ENCODE results near the gene AGPAT1.

Gene AGPAT1

DNA sequence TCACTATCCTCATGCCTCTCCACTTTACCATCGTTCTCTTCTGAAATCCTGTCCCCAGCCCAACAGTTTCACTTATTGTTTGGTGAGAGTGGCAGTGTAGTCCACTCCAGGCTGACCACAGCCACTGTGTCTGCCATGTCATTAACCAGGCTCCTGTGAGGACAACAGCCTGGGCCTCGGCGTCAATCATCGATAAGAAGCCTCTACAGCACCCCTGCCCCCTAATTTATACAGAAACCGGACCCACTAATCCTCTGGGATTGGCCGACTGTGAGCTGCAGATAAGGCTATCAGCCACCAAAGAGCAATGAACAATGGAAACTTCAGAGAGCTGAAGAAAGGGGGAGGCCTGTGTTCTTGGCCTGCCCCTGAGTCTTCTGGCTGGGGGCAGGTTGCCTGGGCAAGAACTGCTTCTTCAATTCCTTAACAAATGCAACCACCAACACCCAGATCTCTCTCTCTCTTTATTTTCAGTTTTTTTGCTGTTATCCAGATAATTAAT lies 8.1 kb downstream of the AGPAT1 start:
- DNase-seq = no peak

DNA sequence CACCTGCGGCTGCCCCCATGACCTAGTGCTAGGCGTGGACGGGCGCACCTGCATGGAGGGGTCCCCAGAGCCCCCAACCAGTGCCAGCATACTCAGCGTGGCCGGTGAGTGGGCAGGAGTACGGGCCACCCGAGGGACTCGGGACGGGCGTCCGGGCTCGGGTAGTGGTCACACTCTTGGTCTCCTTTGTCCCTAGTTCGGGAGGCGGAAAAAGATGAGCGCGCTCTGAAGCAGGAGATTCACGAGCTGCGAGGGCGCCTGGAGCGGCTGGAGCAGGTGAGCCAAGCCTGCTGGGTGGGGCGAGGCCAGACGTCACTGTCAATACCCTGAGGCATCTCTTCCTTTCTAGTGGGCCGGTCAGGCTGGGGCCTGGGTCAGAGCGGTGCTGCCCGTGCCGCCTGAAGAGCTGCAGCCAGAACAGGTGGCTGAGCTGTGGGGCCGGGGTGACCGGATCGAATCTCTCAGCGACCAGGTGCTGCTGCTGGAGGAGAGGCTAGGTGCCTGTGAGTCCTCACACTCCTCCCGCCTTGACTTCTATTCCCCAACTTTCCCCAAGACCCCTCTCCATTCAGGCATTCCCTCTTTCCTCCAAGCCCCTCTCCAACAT lies 8.6 kb downstream of the AGPAT1 start:
- DNase-seq = no peak

DNA sequence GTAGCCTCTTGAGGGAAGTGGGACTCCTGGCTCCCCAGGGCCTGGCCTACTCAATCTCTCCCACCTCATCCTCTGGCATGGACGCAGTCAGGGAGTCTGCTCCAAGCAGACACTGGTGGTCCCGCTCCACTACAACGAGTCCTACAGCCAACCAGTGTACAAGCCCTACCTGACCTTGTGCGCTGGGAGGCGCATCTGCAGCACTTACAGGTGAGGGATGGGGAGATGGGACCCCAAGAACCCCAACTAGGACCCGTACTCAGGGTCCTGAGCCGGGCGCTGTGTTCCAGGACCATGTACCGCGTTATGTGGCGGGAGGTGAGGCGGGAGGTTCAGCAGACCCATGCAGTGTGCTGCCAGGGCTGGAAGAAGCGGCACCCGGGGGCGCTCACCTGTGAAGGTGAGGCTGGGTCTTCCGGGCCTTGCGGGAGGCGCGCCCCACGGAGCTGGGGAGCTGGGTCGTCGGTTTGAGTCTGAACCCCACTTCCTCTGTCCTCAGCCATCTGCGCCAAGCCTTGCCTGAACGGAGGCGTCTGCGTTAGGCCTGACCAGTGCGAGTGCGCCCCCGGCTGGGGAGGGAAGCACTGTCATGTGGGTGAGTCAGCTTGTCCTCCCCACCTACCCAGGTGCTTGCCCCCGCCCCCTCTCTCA lies 9.3 kb downstream of the AGPAT1 start:
- no peak for DNase-seq

DNA sequence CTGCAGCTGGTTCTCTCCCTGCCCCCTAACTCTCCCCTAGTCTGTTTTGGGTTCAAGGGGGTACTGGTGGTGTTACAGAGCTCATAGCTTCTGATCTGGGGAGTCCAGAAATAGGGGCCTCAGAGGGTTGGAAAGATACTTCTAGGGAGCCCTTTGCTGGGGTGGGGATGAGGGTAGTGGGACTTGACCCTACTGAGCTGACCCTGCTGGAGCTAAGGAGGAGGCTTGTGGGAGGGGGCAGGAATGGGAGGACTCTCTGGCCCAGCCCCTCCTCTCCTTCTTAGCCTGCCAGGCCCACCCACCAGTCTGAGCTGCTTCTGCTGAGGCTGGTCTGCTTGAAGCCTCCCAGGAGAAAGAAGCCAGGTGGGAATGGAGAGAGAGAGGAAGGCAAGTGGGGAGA lies 11.6 kb downstream of the AGPAT1 start, which contains the start of gene EGFL8:
Gene EGFL8, plus strand, starts transcription at position 301 of the 400 bp plus-strand sequence. CDS start 1,571 bp downstream, outside the sequence.
- no peak for DNase-seq

DNA sequence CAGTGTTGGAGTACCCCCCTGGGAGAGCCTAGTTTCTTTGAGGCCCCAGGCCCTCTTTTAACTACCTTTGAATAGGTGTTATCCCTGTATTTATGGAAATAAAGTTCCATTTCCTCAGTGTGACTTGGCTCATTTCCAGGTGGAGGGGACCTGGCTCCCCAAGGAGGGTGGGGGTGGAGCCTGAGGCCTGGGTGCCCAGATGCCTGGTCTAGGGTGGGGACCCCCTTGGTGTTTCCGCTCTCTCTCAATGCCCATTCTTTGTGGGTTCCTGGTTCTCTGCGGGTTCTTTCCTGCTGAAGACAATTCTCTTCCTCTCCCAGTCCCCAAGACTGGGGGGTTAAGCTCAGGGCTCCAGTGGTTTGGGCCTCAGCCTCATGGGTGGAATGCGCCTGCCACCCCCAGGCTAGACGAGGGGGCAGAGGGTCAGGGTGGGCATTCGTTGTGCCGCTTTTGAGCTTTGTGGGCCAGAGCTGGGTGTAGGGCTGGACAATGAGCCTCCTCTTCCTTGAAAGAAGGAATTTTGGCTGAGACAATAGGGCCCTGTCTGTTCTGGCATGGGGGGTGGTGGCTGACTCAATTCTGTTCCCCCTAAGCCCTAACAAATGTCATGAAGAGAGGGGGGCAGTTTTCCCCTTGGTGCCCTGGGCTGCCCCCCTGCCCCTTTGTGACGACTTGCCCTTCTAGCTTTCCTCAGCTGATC lies 12.2 kb downstream of the AGPAT1 start:
- no peak for DNase-seq

DNA sequence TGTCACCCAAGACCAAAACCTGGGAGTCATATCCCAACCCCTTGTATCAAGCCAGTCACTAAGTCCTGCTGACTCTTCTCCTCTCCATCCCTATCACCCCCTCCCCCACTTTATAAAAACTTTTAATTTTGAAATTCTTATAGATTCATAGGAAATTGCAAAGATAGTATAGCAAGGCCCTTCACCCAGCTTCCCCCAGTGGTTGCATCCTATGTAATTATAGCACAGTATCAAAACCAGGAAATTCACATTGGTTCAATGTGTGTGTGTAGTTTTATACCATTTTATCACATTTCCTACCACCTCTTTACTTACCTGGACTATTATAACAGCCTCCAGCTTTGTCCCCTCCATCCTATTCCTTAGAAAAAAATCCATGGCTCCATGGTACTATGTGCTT lies 17.8 kb downstream of the AGPAT1 start:
- no peak for DNase-seq

DNA sequence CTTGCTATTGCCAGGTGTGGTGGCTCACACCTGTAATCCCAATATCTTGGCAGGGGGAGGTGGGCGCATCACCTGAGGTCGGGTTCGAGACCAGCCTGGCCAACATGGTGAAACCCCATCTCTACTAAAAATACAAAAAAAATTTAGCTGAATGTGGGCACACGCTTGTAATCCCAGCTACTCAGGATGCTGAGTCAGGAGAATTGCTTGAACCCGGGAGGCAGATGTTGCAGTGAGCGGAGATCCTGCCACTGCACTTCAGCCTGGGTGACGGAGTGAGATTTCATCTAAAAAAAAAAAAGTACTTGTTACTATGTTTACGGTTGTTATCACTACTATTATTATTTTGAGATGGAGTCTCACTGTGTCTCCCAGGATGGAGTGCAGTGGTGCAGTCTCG lies 19.0 kb downstream of the AGPAT1 start:
- no peak for DNase-seq

DNA sequence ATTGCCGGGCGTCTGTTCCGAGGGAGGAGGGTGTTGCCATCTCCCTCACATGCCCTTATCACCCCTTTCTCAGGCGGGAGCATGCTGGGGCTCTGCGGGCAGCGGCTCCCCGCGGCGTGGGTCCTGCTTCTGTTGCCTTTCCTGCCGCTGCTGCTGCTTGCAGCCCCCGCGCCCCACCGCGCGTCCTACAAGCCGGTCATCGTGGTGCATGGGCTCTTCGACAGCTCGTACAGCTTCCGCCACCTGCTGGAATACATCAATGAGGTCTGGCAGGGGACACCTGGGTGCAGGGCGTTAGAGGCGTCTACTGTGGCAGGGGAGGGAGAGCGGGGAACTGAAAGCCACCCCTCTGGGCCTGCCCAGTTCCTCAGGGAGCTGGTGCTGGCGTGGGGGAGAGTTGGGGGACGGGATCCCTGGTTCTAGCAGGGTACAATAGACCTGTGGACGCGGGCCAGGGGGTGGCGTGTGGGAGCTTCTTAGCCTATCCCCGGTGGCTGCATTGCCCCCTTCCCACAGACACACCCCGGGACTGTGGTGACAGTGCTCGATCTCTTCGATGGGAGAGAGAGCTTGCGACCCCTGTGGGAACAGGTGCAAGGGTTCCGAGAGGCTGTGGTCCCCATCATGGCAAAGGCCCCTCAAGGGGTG lies 21.2 kb downstream of the AGPAT1 start:
- DNase-seq = peak; percentile 86

DNA sequence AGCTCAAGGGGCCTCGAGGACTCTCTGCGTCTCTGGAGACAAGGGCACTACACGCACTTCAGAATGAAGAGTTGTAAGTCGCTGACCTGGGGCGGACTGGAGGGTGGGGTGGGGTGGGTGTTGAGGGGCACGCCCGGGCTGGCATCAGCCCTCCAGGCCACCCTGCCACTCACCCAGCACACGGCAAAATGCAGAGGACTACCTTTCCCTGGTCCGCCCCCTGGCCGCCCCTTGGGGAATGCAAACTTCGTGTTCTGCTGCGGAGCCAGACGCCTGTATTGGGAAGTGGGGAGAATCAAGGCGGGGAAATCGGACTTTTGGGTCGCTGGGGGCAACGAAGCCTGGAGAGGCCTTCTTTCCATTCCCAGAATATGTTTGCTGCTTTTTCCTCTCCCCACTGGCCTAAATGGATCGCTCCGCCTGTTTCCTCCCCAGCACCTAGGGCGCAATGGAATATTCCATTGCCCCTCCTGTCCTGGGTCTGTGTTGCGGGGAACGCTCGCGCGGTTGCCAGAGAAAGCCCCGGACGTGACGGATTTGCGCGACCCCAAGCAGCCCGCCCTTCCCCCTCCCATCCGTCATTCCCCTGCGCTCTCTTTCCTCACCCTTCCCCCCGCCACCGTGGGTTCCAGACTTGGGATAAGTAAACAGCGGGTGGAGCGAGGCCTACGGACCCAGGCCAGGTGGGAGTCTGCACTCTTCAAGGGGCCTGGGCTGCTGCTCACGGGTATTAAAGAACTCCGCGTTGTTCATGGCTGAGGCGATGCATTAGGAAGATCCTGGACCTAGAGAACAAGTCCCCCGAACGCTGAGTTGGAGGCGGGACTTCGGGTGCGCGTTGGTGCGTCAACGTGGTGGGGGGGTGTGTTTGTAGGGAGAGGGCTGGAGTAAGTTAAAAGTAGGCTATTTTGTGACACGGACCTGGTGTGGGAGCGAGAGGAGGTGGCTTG lies 22.0 kb downstream of the AGPAT1 start, which contains the start of gene PPT2:
Gene PPT2, plus strand, starts transcription at position 578 of the 950 bp plus-strand sequence. CDS start 454 bp downstream, outside the sequence.
- peak; percentile 86 for DNase-seq

DNA sequence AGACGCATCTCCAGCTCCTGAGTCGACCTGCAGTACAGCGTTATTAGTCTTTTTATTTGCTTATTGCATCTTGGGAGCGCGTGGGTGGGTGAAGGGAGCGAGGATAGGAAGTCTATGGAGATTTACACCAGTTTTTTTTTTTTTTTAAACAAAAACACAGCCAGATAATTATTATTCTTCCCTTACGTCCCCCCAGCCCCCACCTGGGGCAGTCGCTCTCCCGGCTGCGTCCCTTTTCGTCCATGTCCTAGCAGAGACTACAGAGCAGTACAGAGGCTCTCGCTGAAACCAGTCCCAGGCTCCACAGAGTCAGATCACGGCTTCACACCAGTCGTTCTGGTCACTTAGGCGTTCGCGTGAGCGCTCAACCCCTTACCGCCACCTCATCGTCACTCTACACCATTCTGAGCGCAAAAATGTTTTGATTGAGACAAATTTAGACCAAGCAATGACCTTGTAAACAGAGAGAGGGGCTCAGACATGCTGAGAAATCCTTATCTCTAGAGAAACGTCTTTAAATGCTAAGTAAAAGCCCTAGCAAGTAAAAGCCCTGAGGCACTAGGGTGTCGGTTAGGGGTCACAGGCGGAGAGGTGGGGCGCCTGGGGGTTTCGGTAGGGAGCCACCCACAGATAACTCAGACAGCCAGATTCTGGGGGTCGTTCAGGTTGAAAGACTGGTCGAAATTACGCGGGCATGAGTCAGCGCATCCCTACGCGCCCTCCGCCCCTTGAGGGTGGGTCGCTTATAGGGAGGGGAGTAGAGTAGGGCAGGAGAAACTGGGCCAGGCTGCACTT lies 22.9 kb downstream of the AGPAT1 start:
- DNase-seq = no peak

DNA sequence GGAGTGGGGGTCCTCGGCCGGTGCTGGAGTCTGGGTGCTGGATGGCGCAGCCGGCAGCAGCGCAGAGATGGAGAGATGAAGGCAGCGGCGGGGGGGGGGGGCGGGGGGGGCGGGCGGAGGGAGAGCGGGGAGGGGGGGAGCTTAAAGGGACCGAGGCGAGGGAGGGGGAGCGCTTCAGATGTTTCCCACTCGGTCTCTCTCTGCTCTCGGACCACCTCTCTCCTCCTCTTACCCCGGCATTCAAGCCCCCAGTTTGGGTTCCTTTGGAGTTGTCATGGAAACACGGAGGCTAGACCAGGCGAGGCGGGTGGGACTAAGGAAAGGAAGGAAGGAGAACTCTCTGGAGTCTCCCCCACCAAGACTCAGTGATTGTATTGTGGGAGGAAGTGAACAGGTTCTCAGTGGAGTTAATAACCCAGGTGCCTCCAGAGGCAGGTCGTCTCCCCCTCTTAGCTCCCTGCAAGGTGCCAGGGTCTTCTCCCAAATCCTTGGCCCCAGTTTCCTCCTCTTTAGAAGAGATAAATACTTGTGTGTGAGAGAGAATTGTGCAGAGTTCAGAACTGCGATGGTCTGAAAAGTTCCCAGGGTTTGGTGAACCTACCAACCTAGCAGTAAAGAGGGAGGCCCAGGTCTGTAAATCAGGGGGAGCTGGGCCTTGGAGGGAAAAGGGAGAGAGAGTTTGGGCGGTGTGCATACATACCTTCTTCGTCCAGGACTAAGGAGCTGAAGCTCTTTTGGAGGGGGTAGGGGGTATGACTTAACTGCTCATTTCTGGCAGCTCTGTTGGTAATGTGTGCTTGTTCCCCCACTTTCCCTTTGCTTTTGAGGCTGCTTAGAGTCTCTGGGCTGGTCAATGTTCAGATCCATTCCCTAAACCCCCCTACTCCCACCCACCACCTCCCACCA lies 23.8 kb downstream of the AGPAT1 start, which contains the start of gene PRRT1:
Gene PRRT1, minus strand, starts transcription at position 77 of the 906 bp plus-strand sequence. CDS start 112 bp downstream, outside the sequence.
- DNase-seq = no peak

DNA sequence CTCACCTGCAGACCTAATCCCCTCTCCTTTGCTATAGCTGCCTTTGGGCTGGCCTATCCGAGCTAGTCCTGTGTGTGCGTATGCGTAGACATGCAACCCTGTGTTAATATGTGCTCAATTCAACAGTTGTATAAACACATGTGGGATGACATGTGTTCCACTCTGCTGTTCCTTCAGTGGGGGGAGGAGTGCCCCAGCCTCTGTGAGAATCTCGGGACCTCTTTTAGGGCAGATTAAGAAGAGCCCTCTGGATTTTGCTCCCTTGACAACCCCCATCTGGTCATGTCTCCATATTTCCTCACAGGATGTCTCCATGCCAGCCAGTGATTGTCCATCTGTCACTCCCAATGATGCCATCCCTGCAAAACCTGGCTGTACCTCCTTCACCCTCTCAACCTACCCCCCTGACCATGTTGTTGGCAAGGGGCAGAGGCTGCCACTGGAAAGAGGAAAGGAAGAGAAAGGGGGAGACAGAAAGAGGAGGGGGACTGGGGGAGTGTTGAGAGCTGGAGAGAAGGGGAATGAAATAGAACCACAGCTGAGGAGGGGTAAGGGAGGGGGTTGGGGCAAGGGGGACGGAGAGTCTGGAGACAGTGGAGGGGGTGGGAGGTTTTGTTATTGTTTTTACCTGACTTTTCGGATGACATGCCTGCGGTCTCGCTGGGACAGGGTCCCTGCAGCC lies 24.6 kb downstream of the AGPAT1 start:
- DNase-seq = no peak

DNA sequence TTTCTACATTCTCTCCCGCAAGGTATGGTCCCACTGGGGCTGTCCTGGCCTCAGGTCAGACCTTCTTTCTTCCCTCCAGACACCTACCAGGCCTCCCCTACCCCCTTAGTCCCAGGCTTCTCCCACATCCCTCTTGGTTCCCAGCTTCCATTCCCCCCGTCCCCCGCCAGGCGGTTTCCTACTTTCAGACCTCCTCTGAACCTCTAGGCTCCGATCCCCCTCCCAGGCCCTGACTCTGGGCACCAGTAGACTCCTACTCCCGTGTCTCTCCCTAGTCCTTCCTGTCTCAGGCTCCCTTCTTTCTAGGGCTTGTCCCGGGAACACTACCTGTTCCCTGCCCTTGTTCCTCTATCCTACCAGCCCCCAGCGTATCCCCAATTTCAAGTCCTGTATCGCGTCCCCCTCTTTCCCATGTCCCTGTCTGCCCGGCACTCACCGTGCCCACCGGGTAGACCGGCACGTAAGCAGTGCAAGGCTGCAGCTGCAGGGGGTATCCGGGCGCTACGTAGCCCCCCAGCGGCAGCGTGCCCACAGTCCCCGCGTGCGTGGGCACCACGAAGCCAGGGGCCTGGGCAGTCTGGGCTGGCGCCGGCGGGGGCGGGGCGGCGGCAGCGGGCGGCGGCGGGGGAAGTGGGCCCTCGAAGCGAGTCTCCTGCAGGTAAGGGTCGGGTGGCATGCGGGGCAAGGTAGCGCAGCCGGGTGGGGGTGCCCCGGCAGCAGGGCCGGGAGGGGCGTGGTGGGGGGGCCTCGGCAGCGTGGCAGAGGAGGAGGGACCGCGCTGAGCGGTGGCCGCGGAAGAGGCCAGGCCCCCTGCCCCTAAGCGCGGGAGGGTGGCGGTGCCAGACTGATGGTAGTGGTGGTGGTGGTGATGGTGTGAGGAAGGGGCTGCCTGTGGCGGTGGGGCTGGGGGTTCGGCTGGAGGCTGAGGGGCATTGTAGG lies 25.7 kb downstream of the AGPAT1 start:
- DNase-seq = no peak

DNA sequence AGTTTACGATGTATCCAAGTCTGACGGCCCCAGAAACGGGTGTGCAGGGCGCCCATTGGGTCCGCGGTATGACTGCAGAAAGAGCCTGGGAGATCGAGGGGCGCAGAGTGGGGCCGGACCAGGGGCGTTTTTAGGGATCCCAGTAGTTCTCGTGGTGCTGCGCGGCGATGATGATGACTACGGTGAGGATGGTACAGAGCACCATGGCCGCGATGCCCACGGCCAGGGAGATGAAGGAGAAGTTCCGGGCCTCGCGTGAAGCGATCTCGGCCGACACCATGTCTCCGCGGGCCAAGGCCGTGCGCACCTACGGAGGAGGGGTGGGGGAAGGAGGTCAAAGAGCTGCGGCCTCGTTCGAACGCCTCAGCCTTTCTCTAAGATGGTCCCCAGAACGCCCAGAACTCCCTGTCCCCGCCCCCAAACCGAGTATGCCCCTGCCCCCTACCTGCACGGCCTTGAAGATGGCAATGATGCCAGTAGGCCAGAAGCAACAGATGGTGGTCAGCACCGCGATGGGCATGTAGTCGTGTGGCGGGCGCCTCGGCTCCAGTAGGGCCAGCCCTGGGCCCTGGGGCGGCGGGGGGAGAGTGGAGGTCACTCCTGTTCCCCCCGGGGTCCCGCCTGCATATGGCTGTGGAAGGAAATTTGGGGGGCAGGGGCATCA lies 26.7 kb downstream of the AGPAT1 start:
- DNase-seq = no peak

DNA sequence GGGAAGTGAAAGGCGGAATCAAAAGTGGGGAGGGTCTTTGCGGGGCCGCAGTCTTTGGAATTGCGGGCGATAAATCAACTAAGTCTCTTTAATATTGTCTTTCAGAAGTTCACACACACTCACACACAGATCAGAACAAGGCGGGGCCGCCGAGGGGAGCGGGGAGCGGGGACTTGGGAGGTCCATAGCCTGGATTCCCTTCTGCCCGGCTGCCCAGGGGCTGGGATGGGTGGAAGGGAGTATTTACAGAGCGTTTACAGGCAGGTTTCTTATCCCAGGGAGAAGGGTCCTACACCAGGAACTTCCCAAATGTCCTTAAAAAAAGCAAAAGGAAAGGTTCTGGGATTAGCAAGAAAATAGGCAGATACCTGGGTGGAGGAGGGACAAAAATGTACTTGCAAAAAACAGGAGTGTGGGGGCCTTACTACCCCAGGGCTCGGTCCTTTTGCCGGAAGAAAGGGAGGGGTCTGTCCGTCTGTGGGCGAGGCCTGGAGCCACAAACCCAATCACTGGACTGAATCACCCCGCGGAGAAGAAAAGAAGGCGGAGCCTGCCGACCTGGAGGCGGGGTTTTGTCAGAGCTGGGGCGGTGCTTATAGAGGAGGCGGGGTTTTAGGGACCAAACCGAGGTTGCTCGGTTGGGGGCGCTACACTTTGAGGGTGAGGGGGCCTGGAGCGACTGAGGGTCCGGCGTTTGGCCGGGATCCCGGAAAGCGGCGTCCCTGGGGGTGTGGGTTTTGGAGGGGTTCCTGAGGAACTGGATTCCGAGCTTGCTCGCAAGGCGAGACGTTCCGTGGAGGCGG lies 27.4 kb downstream of the AGPAT1 start:
- peak; percentile 88 for DNase-seq

DNA sequence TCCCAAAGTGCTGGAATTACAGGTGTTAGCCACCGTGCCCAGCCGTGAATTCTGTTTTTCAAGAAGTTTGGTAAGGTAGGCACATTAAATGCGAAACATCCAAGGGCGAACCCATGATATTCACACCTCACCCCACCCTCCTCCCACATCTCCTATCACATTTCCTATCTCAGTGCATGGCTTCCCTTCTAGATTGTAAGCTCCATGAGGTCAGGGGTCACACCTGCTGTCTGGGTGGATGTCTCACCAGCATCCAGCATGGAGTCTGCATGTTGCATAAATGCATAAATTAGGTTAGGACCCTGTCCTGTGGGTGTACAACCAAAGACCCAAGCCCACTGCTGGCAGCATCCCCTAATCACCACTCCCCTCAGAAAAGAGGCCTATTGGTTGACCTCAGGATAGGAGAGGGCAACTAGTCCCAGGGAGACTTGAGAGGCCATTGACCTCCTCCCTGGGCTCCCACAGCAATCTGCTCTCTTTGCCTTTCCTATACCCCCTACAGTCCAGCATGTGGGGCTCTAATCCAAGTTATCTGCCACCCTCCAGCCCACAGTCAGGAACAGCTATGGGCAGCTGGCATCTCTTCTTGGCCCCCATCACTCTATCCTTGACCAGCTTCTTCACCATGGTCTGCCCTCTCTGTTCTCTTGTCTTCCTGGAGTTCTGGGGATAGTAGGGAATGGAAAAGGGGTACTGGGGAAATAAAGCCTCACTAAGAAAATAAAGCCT lies 28.3 kb downstream of the AGPAT1 start:
- no peak for DNase-seq
